Endothelial cell of umbilical vein (primary cell): ENCODE measurements around the gene XRN2. TPM values are rescaled to one million over a fixed set of nuclear protein-coding genes. Genes with fewer than 3 reads are reported as not detected.

Experiments used
- BruUV-seq: library from RNA; stranded (reverse); fragments of 400-500 nt; replicated peaks from 2 replicates; lab custom pipeline; 2021; lab: Mats Ljungman, UMichigan
- CTCF ChIA-PET: fragments of 300-600, 350-600 bp; sonication (Branson Sonifier 250); formaldehyde crosslinking; loops from one replicate; lab custom pipeline; 2021; ENCODE audit warnings: antibody characterized with exemption, inconsistent platforms; lab: Charles Lee
- POLR2A ChIA-PET: fragments of 300-600, 350-600 bp; sonication (Branson Sonifier 250); formaldehyde crosslinking; loops from one replicate; lab custom pipeline; 2021; ENCODE audit warnings: antibody characterized with exemption, inconsistent platforms; lab: Charles Lee
- DNase-seq: peaks from one replicate; pipeline ENCODE4 v3.0.0-alpha.2; 2011; ENCODE audit warnings: low read depth, low spot score
- FAIRE-seq: peaks from 2 replicates; lab custom pipeline; 2011; peaks lifted over from hg19 to GRCh38; lab: Jason Lieb, UNC
- H2AFZ ChIP-seq: 2 replicates; pipeline ENCODE4 v1.6.0; 2012; ENCODE audit warnings: low read depth, low read length, control low read depth, inconsistent platforms
- H3K27ac ChIP-seq: 2 replicates; pipeline ENCODE4 v1.5.1; 2011; ENCODE audit warnings: low read depth, mild to moderate bottlenecking, control low read depth, low read length, moderate library complexity; ENCODE audit not compliant: insufficient read depth
- H3K27me3 ChIP-seq, 2 experiments: 2 replicates each; pipeline versions ENCODE4 v1.6.0 to v1.6.1; 2011; ENCODE audit warnings: low read length in 2 of 2, mixed read lengths in 1 of 2; ENCODE audit not compliant: control insufficient read depth in 2 of 2, insufficient read depth in 2 of 2
- H3K36me3 ChIP-seq, 2 experiments: 2 replicates in 1 of 2; 3 replicates in 1 of 2; pipeline ENCODE4 v1.5.1; 2011; ENCODE audit warnings: low read length in 2 of 2, mild to moderate bottlenecking in 1 of 2, moderate library complexity in 1 of 2; ENCODE audit not compliant: control insufficient read depth in 2 of 2, insufficient read depth in 2 of 2; ENCODE audit errors: extremely low read depth in 1 of 2
- H3K4me1 ChIP-seq: 3 replicates; pipeline ENCODE4 v1.5.1; 2011; ENCODE audit warnings: mild to moderate bottlenecking, low read length; ENCODE audit not compliant: control insufficient read depth, insufficient read depth; ENCODE audit errors: extremely low read depth
- H3K4me2 ChIP-seq: 2 replicates; pipeline ENCODE4 v1.6.1; 2011; ENCODE audit warnings: low read length, control low read depth, mixed read lengths; ENCODE audit not compliant: insufficient read depth
- H3K4me3 ChIP-seq, 3 experiments: fragments of 200-600 bp in 1 of 3; sonication (generic), shearing (Covaris generic) in 1 of 3; replicated peaks in 1 of 3; 2 replicates each; pipeline ENCODE4 v1.5.1; 2011 to 2016; ENCODE audit warnings: control low read depth in 3 of 3, low read length in 3 of 3, mild to moderate bottlenecking in 2 of 3, inconsistent platforms in 1 of 3, low read depth in 1 of 3, moderate library complexity in 1 of 3; ENCODE audit not compliant: insufficient read depth in 1 of 3
- H3K79me2 ChIP-seq: 2 replicates; pipeline ENCODE4 v1.6.0; 2012; ENCODE audit warnings: low read length, inconsistent platforms; ENCODE audit not compliant: control insufficient read depth, insufficient read depth
- H3K9ac ChIP-seq: replicated peaks from 2 replicates; pipeline ENCODE3; 2011; ENCODE audit warnings: low read length, control low read depth; ENCODE audit not compliant: insufficient read depth; ENCODE audit errors: extremely low read depth
- H3K9me1 ChIP-seq: replicated peaks from 3 replicates; pipeline ENCODE4 v1.6.0; 2011; ENCODE audit warnings: mild to moderate bottlenecking, low read length; ENCODE audit not compliant: control insufficient read depth, insufficient read depth; ENCODE audit errors: extremely low read depth
- H3K9me3 ChIP-seq: replicated peaks from 2 replicates; pipeline ENCODE4 v1.5.1; 2012; ENCODE audit warnings: low read length, inconsistent platforms; ENCODE audit not compliant: control insufficient read depth, insufficient read depth
- H4K20me1 ChIP-seq: replicated peaks from 2 replicates; pipeline ENCODE3; 2011; ENCODE audit warnings: mild to moderate bottlenecking, low read length; ENCODE audit not compliant: control insufficient read depth, insufficient read depth; ENCODE audit errors: extremely low read depth
- EZH2 ChIP-seq: IDR thresholded peaks from 2 replicates; pipeline ENCODE4 v1.6.1; 2012; ENCODE audit warnings: borderline replicate concordance, low read depth, mild to moderate bottlenecking, moderate library complexity, low read length, inconsistent platforms; ENCODE audit not compliant: severe bottlenecking
- FOS ChIP-seq: IDR thresholded peaks from 2 replicates; pipeline ENCODE4 v1.6.1; 2011; ENCODE audit warnings: mild to moderate bottlenecking, low read length, moderate library complexity, borderline replicate concordance; ENCODE audit not compliant: insufficient read depth
- GATA2 ChIP-seq: IDR thresholded peaks from 2 replicates; pipeline ENCODE4 v1.7.0; 2011; ENCODE audit warnings: low read depth, mild to moderate bottlenecking, moderate library complexity, mixed read lengths, low read length; ENCODE audit not compliant: insufficient read length, insufficient read depth
- JUN ChIP-seq: IDR thresholded peaks from 2 replicates; pipeline ENCODE4 v1.6.1; 2011; ENCODE audit warnings: borderline replicate concordance, low read depth; ENCODE audit not compliant: insufficient read length, insufficient read depth
- MAX ChIP-seq: IDR thresholded peaks from 2 replicates; pipeline ENCODE4 v1.6.1; 2011; ENCODE audit not compliant: insufficient read depth, insufficient read length
- MYC ChIP-seq: IDR thresholded peaks from one replicate; pipeline ENCODE4 v1.6.1; 2011; ENCODE audit warnings: mild to moderate bottlenecking, low read depth, low read length
- POLR2A ChIP-seq: IDR thresholded peaks from 2 replicates; pipeline ENCODE4 v1.6.1; 2012; ENCODE audit warnings: low read depth, mild to moderate bottlenecking, control low read depth, low read length
- POLR2AphosphoS5 ChIP-seq: IDR thresholded peaks from 2 replicates; pipeline ENCODE4 v1.6.1; 2012; ENCODE audit warnings: low read depth, mild to moderate bottlenecking, control low read depth, low read length, moderate library complexity; ENCODE audit not compliant: insufficient read depth
- dilution Hi-C: fragments of 300-500 bp; cut with MboI; formaldehyde crosslinking; loops from one replicate; pipeline ENCODE4 v1.15.0; 2019; ENCODE audit warnings: low sequenced_read_pairs; ENCODE audit not compliant: extremely low pct_ligation_motif_present
- intact Hi-C: fragments of 100-400 bp; cut with micrococcal nuclease; formaldehyde crosslinking; loops from one replicate; pipeline ENCODE4 v1.10.0; 2022
- polyA plus RNA-seq, 4 experiments: library from polyadenylated mRNA; depleted of rRNA in 3 of 4; stranded (reverse) in 3 of 4; unstranded in 1 of 4; fragments of >200 nt; gene quantifications; 2 replicates each; pipeline versions ENCODE4 v1.2.1 to v1.2.3, GENCODE V29; 2011 to 2012; ENCODE audit warnings: missing spikeins in 1 of 4
- total RNA-seq: library from RNA; stranded (reverse); gene quantifications from 2 replicates; pipeline ENCODE4 v1.2.3, GENCODE V29; 2021
- TF ChIP-seq, protein P1 (sequence below), 2 donors: IDR thresholded peaks; 1 replicate in 1 of 2; 2 replicates in 1 of 2; pipeline ENCODE4 v1.5.1; 2011; ENCODE audit warnings: low read length in 2 of 2, mild to moderate bottlenecking in 2 of 2, moderate library complexity in 2 of 2, control low read depth in 1 of 2, inconsistent platforms in 1 of 2, low read depth in 1 of 2; ENCODE audit not compliant: insufficient read depth in 1 of 2; ENCODE audit errors: extremely low read depth in 1 of 2

Gene XRN2
- total and polyA plus RNA-seq, 2 donors (not counting 3 experiments of a cell fraction or from before 2014, with no cell fraction given), result 32.3 to 66.6 TPM

GRCh38 chr20:21390768-21391167, 87.6 kb downstream of the XRN2 start:
- Histone ChIP-seq H3K36me3 (peaks cover 2 to 9% of the 10 kb centered on the region in 2 experiments), H3K4me1 (peaks cover 2% of the 10 kb centered on the region), H4K20me1 (peaks cover 2% of the 10 kb centered on the region), H3K27me3 (peaks cover 40 to 49% of the 10 kb centered on the region in 2 experiments), H3K27ac (no peak overlapping the region), H3K9me3 (no peaks in the 10 kb centered on the region), H3K4me2 (no peak overlapping the region), H2AFZ (no peak overlapping the region), H3K4me3 (no peak overlapping the region), H3K9me1 (no peaks in the 10 kb centered on the region), H3K79me2 (no peaks in the 10 kb centered on the region), H3K9ac (no peak overlapping the region)
- CTCF ChIA-PET, result interaction anchor here (1.0 to 1.5 kb wide), 2 partner anchors 12 to 155 kb away, joined by 3 to 7 read pairs; no protein-coding TSS in a partner anchor
- FAIRE-seq (no peak), DNase-seq (no peak)
- no TSS peak for BruUV-seq
- TF ChIP-seq JUN, result no peak
- no peak for TF ChIP-seq POLR2A
- TF ChIP-seq MYC, result no peak
- no peak for TF ChIP-seq POLR2AphosphoS5
- TF ChIP-seq, protein P1, sequence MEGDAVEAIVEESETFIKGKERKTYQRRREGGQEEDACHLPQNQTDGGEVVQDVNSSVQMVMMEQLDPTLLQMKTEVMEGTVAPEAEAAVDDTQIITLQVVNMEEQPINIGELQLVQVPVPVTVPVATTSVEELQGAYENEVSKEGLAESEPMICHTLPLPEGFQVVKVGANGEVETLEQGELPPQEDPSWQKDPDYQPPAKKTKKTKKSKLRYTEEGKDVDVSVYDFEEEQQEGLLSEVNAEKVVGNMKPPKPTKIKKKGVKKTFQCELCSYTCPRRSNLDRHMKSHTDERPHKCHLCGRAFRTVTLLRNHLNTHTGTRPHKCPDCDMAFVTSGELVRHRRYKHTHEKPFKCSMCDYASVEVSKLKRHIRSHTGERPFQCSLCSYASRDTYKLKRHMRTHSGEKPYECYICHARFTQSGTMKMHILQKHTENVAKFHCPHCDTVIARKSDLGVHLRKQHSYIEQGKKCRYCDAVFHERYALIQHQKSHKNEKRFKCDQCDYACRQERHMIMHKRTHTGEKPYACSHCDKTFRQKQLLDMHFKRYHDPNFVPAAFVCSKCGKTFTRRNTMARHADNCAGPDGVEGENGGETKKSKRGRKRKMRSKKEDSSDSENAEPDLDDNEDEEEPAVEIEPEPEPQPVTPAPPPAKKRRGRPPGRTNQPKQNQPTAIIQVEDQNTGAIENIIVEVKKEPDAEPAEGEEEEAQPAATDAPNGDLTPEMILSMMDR (IDR thresholded peaks at IDR 0.05; ENCODE audit: extremely low read depth in 1 of 2, insufficient read depth in 1 of 2, low read depth in 1 of 2, low read length in 2 of 2), result no peak
- no peak for TF ChIP-seq EZH2
- TF ChIP-seq GATA2, result no peak
- no peak for TF ChIP-seq MAX
- TF ChIP-seq FOS, result no peak
- dilution Hi-C loops (no loop called here), intact Hi-C loops (loop anchor here (10.0 kb wide), 1 partner anchor 266 kb away; the partner anchor contains the start of gene KIZ)
- POLR2A ChIA-PET, result no interaction called here
